Fibroblast of villous mesenchyme (primary cell): ENCODE results near the gene AQP7. TPM values are rescaled to one million over a fixed set of nuclear protein-coding genes. Genes with fewer than 3 reads are reported as not detected.
"Not testable (repeated sequence)": the region's sequence is repeated elsewhere in the genome, so short reads cannot be mapped to it uniquely, and the experiment has no call there.

Experiments used
- DNase-seq: peaks from one replicate; pipeline ENCODE4 v3.0.0-alpha.2; 2010; ENCODE audit warnings: low read depth
- H3K4me3 ChIP-seq: 2 replicates; pipeline ENCODE4 v1.5.1; 2011; ENCODE audit warnings: low read depth, mild to moderate bottlenecking, low read length
- CTCF ChIP-seq: IDR thresholded peaks from 2 replicates; pipeline ENCODE4 v1.5.1; 2012; ENCODE audit warnings: low read depth, mild to moderate bottlenecking, low read length; ENCODE audit not compliant: insufficient read depth
- total RNA-seq: library from RNA; depleted of rRNA; stranded (reverse); fragments of >200 nt; gene quantifications from 2 replicates; pipeline ENCODE4 v1.2.3, GENCODE V29; 2012

The AQP7 gene
- total RNA-seq, 1 donor = not detected

- TF ChIP-seq CTCF = peak; percentile 91
- DNase-seq = peak; percentile 81
- H3K4me3 ChIP-seq = no peak overlapping the region
Measured at GRCh38 chr9:33374634-33375237, 27.6 kb downstream of the AQP7 start.

GRCh38 chr9:33374190-33374589 lies 28.2 kb downstream of the AQP7 start:
- DNase-seq = no peak
- no peak for TF ChIP-seq CTCF
- no peak overlapping the region for H3K4me3 ChIP-seq

DNA sequence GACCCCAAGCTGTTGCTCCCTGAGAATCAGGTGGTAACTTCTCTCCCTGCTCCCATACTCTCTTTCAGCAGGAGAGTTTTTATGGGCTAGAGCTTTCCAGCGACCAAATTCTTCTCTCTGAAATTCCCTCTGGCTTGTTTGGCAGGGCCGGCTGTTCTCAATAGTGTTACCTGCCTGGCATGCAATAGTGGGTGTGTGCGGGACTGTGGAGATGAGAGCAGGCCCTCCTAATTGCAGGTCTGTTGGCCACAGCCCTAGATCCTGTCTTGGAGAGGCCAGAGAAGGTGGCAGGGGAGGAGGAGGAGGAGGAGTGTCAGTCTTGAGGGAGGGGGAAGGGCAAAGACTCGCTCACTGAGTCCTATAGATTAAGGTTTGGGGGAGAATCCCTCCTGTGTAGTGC lies 29.5 kb downstream of the AQP7 start:
- no peak overlapping the region for H3K4me3 ChIP-seq
- no peak for TF ChIP-seq CTCF
- no peak for DNase-seq

GRCh38 chr9:33366979-33367480 lies 35.3 kb downstream of the AQP7 start:
- DNase-seq = no peak
- no peak for TF ChIP-seq CTCF
- no peak overlapping the region for H3K4me3 ChIP-seq

- H3K4me3 ChIP-seq, DNase-seq: not testable (repeated sequence)
Measured at GRCh38 chr9:33364814-33365213, 37.6 kb downstream of the AQP7 start.

DNA sequence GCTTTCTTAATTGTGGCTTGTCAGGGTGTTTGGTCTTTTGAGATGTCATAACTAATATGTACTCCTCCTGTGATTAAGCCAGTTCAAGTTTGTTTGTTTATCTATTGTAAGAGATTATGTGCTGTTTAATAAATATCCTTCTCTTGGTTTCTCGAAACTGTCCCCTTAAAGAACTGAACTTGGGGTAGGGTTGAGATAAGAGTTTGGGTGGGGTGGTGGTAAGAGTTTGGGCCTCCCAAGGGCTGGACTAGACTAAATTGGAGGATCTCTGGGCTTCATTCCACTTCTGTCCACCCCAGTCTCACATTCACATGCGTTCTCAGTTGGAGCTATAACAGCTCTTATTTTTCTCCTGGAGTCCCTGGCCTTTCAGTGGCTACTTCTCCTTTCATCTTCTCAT lies 38.2 kb downstream of the AQP7 start:
- no peak overlapping the region for H3K4me3 ChIP-seq
- DNase-seq = no peak
- TF ChIP-seq CTCF = no peak

GRCh38 chr9:33358641-33359040 lies 43.7 kb downstream of the AQP7 start:
- not testable (repeated sequence) for H3K4me3 ChIP-seq, DNase-seq

GRCh38 chr9:33355933-33356332 lies 46.4 kb downstream of the AQP7 start:
- no peak overlapping the region for H3K4me3 ChIP-seq
- no peak for TF ChIP-seq CTCF
- DNase-seq = no peak
